Right ventricle myocardium inferior (tissue), 1 donor: ENCODE measurements around the gene ENDOD1. TPM values are rescaled to one million over a fixed set of nuclear protein-coding genes. Genes with fewer than 3 reads are reported as not detected.
A peak's percentile ranks its signal among the peaks of the same experiment; 100 is the strongest.
"Not testable (repeated sequence)": the region's sequence is repeated elsewhere in the genome, so short reads cannot be mapped to it uniquely, and the experiment has no call there.

Experiments
- ATAC-seq: fragments of 200-7000 bp; cut with Tn5 transposase; one replicate; pipeline ENCODE4 v1.9.1; 2020; ENCODE audit warnings: mild to moderate bottlenecking, moderate library complexity
- DNase-seq: peaks from one replicate; pipeline ENCODE4 v3.0.0; 2021; ENCODE audit errors: missing footprints
- intact Hi-C: fragments of 100-400 bp; cut with DNase I; formaldehyde crosslinking; loops from one replicate; pipeline ENCODE4 v1.11.0; 2022
- total RNA-seq: library from RNA; stranded (reverse); fragmentation: NEBNext Ultra II Directional; extraction: Animal tissue kit (Norgen Biotek cat#: 25700); gene quantifications from one replicate; pipeline ENCODE4 v1.2.1, GENCODE V29; 2021
- donor health status: DM: no; HTN: yes; CAD: no; lungs with severe emphysema.

The ENDOD1 gene
- total RNA-seq, 1 donor from 2014 or later, result 11.2 TPM

DNA sequence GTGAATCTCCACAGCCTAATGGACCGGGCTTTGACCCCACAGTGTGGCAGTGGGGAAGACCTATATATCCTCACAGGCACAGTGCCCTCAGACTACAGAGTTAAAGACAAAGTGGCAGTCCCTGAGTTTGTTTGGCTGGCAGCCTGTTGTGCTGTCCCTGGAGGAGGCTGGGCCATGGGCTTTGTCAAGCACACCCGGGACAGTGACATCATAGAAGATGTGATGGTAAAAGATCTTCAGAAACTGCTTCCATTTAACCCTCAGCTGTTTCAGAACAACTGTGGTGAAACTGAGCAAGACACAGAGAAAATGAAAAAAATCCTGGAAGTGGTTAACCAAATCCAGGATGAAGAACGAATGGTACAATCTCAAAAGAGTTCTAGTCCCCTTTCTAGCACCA lies 39.0 kb downstream of the ENDOD1 start:
- DNase-seq (no peak), ATAC-seq (no peak)
- intact Hi-C loops, result no loop called here

GRCh38 chr11:95132956-95133355 lies 43.3 kb downstream of the ENDOD1 start:
- ATAC-seq (no peak), DNase-seq (no peak)
- intact Hi-C loops, result no loop called here

GRCh38 chr11:95134491-95134890 lies 44.8 kb downstream of the ENDOD1 start:
- no peak for DNase-seq
- intact Hi-C loops, result no loop called here
- ATAC-seq, result peak; percentile 52

DNA sequence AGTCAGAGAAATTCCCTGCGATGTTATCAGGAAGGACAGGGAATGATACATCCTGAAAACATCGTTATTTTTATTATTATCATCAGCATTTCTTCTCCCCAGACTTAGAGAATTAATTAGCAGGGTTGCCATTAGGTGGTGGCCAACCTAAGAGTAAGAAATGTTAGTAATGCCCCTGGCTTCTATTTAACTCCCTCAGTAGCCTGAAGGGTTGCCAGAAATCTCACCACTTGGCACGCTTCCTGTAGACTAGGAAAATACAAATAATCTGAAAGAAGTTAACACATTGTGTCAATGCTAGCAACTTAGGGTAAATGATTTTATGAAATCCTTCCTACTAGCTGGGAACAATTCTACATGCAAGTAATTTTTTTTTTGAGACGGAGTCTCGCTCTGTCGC lies 45.5 kb downstream of the ENDOD1 start:
- DNase-seq, result no peak
- intact Hi-C loops, result no loop called here
- ATAC-seq, result no peak

DNA sequence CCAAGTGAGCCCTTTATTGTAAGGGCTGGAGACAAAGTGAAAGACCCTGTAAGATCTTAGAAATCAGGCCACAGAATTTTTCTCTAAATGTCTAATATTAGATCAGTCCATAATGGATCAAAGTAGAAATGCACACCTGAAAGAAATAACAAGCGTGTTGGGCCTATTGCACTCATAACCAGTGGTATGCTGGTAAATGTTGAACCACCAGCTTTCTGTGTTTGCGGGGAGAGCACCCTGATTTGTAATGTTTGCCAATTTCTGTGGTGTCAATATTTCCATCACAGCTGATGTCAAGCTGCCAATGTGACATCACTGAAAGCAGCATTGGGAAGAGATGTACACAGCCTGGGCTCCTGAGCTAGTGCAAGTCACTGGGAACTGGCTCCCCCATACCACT lies 46.2 kb downstream of the ENDOD1 start:
- ATAC-seq (no peak), DNase-seq (no peak)
- intact Hi-C loops, result no loop called here

DNA sequence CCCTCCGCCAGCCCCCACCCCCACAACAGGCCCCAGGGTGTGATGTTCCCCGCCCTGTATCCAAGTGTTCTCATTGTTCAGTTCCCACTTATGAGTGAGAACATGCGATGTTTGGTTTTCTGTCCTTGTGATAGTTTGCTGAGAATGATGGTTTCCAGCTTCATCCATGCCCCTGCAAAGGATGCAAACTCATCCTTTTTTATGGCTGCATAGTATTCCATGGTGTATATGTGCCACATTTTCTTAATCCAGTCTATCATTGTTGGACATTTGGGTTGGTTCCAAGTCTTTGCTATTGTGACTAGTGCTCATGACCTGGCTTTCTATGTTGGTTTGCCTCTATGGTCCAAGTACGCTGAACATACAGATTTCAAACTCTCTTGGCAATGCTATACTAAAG lies 47.1 kb downstream of the ENDOD1 start:
- intact Hi-C loops, DNase-seq: not testable (repeated sequence)

DNA sequence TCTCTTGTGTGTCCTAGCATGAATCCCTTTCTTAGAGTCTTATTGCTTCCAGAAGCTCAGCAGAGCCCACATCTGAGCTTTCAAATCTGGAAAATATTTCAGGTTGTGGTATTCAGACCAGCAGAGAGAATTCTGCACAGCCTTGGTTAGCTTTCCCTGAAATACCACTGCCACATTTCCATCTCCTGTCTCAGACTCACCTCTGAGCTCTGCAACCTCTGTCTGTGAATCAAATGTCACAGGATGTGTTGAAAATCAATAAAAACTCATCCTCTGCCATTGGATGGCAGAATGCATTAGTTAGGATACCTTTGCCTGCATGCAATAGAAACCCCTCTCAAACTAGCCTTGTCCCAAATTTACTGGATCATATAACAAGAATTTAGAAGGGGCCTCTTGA lies 47.7 kb downstream of the ENDOD1 start:
- ATAC-seq, result no peak
- intact Hi-C loops, result no loop called here

More for the DNA sequence above, 47.1 kb downstream of the ENDOD1 start:
- ATAC-seq, result not testable (repeated sequence)

GRCh38 chr11:95138448-95138847 lies 48.8 kb downstream of the ENDOD1 start:
- intact Hi-C loops, result no loop called here
- no peak for DNase-seq

More for the DNA sequence above, 47.7 kb downstream of the ENDOD1 start:
- DNase-seq, result no peak

DNA sequence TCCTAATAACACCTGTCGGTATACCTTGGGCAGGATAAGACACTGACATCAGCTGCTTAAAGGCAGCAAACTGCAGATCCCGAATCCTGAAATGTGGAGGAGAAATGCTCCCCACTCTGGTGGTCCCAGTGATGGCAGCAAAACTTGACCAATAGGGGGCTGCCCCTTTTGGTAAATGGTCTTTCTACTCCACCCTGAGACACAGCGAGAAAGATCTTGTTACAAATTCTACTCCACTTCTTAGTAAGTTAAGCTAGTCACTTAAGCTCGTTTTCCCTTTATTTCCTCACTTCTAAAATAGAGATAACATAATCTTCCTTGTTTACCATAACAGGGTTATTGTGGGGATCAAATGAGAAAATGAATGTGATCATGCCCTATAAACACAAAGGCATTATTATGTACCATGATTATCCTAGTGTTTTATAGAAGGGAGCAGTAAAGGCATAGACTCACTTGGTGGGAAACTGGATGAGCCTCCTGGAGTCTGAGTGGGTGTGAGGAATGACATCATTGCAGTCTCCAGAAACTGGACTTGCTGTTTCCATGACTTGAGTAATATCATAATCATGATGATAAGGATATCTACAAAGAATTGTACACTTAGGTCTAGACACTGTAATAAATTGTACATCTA lies 50.9 kb downstream of the ENDOD1 start:
- DNase-seq, result no peak
- intact Hi-C loops, result no loop called here
- no peak for ATAC-seq

More at GRCh38 chr11:95138448-95138847, 48.8 kb downstream of the ENDOD1 start:
- no peak for ATAC-seq

DNA sequence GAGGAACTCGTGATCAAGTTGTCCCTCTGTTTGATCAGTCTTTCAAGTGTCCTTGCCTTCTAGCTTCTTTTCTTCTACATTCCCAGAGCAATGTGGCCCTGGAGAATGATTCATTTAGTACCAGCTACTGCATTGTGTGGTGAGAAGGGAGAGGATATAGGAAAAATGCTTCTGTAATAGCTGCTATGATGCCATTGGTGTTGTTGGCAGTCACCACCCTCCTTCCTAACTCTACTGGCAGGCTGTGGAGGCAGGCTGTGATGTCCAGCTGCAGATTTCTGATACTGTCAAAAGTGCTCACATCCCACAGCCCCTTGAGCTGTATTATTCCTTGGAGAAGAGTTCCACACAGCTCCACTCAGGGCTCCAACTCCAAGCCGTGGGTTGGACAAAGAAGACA lies 52.8 kb downstream of the ENDOD1 start:
- intact Hi-C loops, result no loop called here
- ATAC-seq (no peak), DNase-seq (no peak)

GRCh38 chr11:95143106-95143681 lies 53.5 kb downstream of the ENDOD1 start:
- no peak for ATAC-seq
- intact Hi-C loops, result no loop called here

DNA sequence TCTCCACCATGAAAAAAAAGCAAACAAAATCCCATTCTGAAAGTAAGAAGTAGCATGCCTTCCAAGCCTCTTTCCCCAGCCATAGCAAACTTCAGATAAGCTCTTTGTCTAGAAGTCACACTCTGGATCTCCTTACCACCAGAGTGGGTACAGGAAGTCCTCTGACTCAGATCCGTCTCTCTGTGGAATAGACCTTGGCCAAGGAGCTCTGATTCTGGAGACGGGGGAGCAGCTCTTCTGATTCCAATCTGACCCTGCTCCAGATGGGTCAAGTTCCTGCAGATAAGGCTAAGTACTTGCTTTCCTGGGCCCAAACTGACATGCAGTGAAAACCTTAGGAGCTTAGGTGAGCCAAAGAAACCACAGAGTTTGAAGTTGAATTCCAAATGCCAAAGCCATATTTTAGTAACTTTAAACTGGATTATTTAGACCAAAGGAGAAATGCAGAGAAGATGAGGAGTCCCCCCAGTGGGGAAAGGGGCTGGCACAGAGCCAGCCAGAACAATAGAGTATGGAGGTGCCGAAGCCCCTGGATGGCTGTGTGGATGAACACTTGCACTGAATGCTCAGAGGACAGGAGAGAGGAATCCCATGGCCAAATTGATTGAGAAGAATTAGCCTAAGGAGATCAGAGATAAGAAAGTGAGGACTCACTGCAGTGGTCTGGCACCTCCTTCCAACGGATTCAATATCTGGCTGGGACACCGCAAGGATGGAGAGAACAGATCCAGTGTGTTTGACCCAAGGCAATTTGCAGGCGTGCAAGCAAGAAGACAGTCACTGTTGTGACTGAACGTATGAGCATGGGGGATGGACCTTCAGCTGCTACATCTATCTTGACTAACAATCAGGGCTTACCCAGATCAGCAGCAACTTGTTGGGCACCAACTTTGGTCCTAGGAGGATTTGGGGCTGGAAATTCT lies 54.9 kb downstream of the ENDOD1 start:
- intact Hi-C loops, result no loop called here
- no peak for DNase-seq
- no peak for ATAC-seq

More at GRCh38 chr11:95143106-95143681, 53.5 kb downstream of the ENDOD1 start:
- DNase-seq, result no peak

DNA sequence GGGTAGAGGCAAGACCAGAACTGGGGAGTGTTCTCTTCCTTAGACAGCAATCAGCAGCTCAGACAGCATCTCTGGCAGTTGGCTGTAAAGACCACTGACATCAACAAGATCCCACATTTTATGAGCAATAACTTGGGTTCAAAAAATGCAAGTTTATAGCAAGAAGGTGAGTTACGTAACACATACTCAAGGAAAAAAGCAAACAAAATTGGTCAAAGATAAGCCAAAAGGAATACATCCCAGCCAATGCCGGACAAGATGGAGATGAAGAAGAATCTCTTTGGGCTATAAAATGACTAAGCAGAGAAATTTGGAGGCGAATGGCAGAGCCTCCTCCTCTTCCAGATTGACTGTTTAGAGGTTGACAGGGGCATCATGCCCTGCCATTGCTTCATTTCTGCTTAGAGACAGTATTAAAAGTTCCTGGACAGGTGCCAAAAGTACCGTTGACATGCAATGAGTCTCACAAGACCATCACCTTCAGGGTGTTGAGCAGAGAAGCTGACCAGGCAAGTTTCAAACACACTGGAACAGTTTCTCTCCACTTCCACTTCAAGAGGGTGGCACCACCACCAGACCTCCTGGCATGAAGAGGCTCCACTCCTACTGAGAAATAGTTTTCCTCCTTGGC lies 55.9 kb downstream of the ENDOD1 start:
- DNase-seq (no peak), ATAC-seq (no peak)
- intact Hi-C loops, result no loop called here

- ATAC-seq (no peak), DNase-seq (no peak)
- intact Hi-C loops, result no loop called here
Measured at GRCh38 chr11:95147364-95147905, 57.8 kb downstream of the ENDOD1 start.

DNA sequence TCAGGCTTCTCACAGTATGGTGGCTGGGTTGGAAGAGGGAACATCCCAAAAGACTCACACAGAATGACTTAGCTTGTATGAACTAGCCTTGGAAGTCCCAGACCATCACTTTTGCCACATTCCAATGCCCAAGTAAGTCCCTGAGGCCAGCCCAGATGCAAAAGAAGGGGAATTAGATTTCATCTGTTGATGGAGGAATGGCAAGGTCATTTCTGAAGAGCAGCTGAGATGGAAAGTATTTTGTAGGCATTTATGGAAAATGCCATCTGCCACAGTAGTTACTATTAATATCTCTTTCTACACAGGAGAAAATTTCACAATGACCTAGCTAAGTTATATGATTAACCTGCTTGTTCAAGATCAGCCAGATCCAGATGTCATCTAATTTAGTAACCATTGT lies 58.8 kb downstream of the ENDOD1 start:
- ATAC-seq (no peak), DNase-seq (no peak)
- intact Hi-C loops, result no loop called here

DNA sequence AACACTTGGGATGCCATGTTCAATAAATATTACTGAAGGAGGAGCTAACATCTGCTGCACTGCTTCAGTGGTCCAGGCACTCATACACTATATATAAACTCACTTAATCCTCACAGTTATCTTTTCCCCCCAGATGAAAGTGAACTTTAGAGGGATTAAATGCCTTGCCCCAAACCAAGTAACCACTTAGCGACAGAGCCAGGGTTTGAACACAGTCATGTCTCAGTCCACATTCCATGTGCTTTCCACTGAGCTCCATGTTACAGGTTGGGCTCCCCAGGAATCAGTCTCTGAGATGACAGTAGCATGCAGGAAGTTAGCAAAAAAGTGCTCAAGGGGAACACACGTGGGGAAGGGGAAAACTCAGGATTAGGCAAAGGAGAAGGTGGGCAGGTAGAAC lies 59.3 kb downstream of the ENDOD1 start:
- intact Hi-C loops, result no loop called here

GRCh38 chr11:95149651-95150364 lies 60.2 kb downstream of the ENDOD1 start:
- intact Hi-C loops, result loop anchor here (2.0 to 5.0 kb wide), 5 partner anchors 41 to 615 kb away; partner anchors contain the start of genes CWC15, KDM4D and SESN3
- DNase-seq, result no peak
- peak; percentile 20 for ATAC-seq

More for the DNA sequence above, 59.3 kb downstream of the ENDOD1 start:
- ATAC-seq, result no peak
- DNase-seq, result no peak
